ENCODE measurements around the gene DCBLD2.

Gene DCBLD2

GRCh38 chr3:98765721-98766120 lies 135.8 kb downstream of the DCBLD2 start:
- no peak for DNase-seq (ENCODE audit: low spot score)
- TF ChIP-seq, protein P1, sequence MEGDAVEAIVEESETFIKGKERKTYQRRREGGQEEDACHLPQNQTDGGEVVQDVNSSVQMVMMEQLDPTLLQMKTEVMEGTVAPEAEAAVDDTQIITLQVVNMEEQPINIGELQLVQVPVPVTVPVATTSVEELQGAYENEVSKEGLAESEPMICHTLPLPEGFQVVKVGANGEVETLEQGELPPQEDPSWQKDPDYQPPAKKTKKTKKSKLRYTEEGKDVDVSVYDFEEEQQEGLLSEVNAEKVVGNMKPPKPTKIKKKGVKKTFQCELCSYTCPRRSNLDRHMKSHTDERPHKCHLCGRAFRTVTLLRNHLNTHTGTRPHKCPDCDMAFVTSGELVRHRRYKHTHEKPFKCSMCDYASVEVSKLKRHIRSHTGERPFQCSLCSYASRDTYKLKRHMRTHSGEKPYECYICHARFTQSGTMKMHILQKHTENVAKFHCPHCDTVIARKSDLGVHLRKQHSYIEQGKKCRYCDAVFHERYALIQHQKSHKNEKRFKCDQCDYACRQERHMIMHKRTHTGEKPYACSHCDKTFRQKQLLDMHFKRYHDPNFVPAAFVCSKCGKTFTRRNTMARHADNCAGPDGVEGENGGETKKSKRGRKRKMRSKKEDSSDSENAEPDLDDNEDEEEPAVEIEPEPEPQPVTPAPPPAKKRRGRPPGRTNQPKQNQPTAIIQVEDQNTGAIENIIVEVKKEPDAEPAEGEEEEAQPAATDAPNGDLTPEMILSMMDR (IDR thresholded peaks at IDR 0.05; ENCODE audit: extremely low read depth, missing control alignments): no peak

DNA sequence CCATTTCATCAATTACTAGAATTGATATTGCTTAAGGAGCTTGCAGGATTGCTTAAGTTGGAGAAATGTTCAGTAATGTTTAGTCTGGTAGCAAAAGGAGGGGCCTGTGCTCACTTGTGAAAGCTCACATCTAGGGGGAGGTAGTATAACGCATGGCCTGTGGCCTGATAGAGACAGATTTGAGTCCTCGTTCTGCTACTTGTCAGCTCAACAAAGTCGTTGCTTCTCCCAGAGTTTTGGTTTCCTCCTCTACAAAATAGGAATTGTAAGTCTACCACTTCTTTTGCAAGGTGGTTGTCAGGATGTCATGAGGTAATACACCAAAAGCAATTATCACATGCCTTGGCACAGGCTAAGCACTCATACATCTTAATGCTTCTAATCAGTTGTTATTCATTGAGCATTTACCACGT lies 137.0 kb downstream of the DCBLD2 start:
- DNase-seq (ENCODE audit: low spot score): no peak
- TF ChIP-seq, protein P1 (IDR thresholded peaks at IDR 0.05; ENCODE audit: extremely low read depth, missing control alignments): no peak

GRCh38 chr3:98763819-98764418 lies 137.6 kb downstream of the DCBLD2 start:
- DNase-seq (ENCODE audit: low spot score): no peak
- TF ChIP-seq, protein P1 (IDR thresholded peaks at IDR 0.05; ENCODE audit: extremely low read depth, missing control alignments): no peak

- no peak for DNase-seq (ENCODE audit: low spot score)
- TF ChIP-seq, protein P1 (IDR thresholded peaks at IDR 0.05; ENCODE audit: extremely low read depth, missing control alignments): no peak
Observed at GRCh38 chr3:98763076-98763475, 138.4 kb downstream of the DCBLD2 start, which contains the start of gene ST3GAL6. Gene ST3GAL6, plus strand, starts transcription at chr3:98763340. Its CDS starts 5,101 bp downstream, at chr3:98768441.

GRCh38 chr3:98761643-98762229 lies 139.8 kb downstream of the DCBLD2 start:
- TF ChIP-seq, protein P1 (IDR thresholded peaks at IDR 0.05; ENCODE audit: extremely low read depth, missing control alignments): no peak
- DNase-seq (ENCODE audit: low spot score): no peak

- TF ChIP-seq, protein P1 (IDR thresholded peaks at IDR 0.05; ENCODE audit: extremely low read depth, missing control alignments): no peak
- DNase-seq (ENCODE audit: low spot score): no peak
Observed at GRCh38 chr3:98759629-98760028, 141.9 kb downstream of the DCBLD2 start.

GRCh38 chr3:98755601-98756000 lies 145.9 kb downstream of the DCBLD2 start:
- TF ChIP-seq, protein P1 (IDR thresholded peaks at IDR 0.05; ENCODE audit: extremely low read depth, missing control alignments): no peak
- DNase-seq (ENCODE audit: low spot score): no peak
